ENCODE measurements around the gene FABP1. TPM values are rescaled to one million over a fixed set of nuclear protein-coding genes. Genes with fewer than 3 reads are reported as not detected.

FABP1 gene
- total RNA-seq, 1 donor from 2014 or later, result not detected

GRCh38 chr2:88139804-88140203 lies 11.9 kb upstream of the FABP1 start:
- ATAC-seq (no peak), DNase-seq (ENCODE audit: low spot score) (no peak)
- intact Hi-C loops (cut with DNase I), result no loop called here

DNA sequence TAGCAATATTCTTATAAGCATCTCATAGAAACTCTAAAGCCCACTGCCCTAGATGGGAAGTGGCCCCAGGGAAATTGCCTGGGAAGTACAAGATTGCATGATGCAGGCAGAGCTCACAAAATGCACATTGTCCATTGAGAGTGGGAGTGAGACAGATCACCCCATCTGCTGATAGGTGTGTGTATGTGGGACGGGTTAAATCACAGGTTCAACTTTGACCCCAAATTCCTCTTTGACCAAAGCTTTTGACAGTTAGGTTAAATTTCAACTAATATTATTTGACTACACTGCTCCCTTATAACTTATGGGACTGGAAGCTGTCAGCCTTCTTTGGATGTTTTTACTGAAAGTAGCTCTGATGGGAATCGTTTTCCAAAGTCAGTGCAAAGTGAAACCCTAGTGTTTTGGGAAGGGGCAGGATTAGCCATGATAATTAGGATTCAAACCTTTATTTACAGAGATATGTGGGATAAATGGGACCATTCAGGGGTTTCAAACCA lies 11.4 kb upstream of the FABP1 start:
- ATAC-seq (no peak), DNase-seq (ENCODE audit: low spot score) (no peak)
- intact Hi-C loops (cut with DNase I), result no loop called here

DNA sequence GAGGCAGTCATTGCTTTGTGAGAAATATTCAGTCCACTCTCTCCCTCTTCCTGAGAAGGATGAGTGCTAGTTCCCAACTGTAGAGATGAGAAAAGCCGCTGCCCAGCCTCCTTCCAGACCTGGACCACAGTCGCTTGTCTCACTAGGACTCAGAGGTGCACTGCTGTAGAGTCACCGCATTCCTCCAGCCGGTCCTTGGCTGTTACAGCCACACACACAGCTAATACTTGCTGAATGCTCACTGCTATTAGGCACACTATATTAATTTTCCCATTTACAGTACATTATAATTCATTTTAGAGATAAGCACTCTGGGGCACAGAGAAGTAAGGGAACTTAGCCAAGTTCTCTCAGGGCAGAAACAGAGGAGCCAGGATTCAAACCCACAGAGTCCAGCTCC lies 10.0 kb upstream of the FABP1 start:
- DNase-seq (ENCODE audit: low spot score) (no peak), ATAC-seq (no peak)
- intact Hi-C loops (cut with DNase I), result no loop called here

DNA sequence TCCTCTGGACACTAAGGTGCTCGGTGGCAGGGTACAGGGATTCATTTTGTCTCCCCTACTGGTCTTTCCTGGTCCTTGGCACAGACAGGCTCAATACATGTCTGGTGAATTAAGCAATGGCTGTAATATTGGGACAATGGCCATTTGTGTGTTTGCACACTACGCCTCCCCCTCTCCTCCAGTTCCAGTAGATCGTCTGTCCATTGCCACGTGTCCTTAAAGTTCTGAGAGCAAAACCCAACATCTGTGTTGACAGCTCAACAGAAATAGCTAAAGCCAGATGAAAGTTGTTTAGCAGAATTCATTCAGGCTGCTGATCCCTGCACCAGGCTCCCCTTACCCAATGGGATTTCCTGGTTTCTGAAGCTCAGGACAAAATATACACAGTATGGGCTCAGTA lies 9.0 kb upstream of the FABP1 start:
- intact Hi-C loops (cut with DNase I), result no loop called here
- peak; percentile 55 for ATAC-seq
- DNase-seq (ENCODE audit: low spot score), result no peak

DNA sequence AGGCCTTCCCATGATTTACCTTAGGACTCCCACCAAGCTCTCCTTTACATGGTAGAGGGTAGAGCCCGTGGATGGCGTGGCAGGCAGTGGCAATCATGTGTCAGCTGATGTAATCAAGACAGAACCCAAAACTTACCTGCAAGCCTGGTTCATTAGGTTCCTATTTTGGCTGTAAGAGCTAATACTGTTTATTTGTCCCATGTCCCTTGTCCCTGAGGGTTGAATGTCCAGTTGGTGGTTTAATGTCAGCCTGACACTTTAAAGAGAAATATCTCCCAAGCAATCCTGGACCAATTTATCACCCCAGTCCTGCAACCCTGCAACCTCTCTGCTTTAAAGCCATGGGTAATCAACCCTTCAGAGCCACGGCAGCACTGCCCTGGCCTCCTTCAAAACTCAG lies 6.0 kb upstream of the FABP1 start:
- intact Hi-C loops (cut with DNase I), result no loop called here
- no peak for ATAC-seq
- DNase-seq (ENCODE audit: low spot score), result no peak

DNA sequence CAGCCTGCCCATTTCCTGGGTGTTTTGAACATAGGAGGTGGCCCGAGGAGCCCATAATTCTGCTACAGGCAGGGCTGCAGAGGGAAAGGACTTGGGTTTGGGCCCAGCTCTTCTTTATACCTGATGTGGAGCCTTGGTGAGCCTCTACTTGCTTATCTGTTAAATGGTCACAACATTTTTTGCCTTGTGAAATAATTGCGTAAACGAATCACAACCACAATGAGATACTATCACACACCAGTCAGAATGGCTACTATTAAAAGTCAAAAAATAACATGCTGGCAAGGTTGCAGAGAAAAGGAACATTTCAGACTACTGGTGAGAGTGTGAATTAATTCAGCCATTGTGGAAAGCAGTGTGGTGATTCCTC lies 4.1 kb upstream of the FABP1 start:
- ATAC-seq (no peak), DNase-seq (ENCODE audit: low spot score) (no peak)
- intact Hi-C loops (cut with DNase I), result no loop called here

DNA sequence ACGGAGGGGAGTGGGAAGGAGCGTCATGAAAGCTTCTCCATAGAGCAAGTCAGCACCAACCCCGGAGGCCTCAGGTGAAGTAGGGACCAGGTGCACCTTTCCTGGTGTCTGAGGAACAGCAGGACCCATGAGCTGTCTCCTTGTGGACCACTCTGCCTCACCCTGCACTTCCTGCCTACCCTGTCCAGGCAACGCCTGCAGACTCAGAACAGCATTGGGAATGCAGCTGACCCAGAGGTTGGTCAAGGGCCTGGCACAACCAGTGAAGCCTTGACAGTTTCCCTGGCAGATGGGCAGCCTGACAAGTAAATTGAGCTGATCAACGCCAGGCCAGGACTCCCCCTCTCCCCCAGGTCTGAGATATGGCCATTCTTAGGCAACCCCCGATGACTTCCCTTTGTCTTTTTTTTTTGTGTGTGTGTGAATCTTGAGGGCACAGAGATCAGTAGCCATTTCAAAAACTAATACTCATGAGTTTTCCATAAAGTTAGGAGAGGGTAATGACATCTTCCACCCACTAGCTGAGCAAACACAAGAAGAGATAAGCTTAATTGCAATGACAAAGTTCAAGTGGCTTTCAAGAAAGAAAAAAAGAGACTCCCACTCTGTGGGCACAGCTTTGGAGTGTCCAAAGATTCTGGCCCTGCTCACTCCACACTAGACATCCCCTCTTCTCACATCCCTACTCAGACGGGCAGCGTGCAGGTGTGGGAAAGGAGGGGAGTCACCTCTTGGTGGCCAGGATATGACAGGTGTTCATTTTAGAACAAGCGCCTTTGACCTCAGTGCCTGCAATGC lies 3.5 kb upstream of the FABP1 start:
- ATAC-seq (no peak), DNase-seq (ENCODE audit: low spot score) (no peak)
- intact Hi-C loops (cut with DNase I), result no loop called here

GRCh38 chr2:88129313-88129959 lies 1.6 kb upstream of the FABP1 start:
- intact Hi-C loops (cut with DNase I), result no loop called here
- DNase-seq (ENCODE audit: low spot score) (no peak), ATAC-seq (no peak)

DNA sequence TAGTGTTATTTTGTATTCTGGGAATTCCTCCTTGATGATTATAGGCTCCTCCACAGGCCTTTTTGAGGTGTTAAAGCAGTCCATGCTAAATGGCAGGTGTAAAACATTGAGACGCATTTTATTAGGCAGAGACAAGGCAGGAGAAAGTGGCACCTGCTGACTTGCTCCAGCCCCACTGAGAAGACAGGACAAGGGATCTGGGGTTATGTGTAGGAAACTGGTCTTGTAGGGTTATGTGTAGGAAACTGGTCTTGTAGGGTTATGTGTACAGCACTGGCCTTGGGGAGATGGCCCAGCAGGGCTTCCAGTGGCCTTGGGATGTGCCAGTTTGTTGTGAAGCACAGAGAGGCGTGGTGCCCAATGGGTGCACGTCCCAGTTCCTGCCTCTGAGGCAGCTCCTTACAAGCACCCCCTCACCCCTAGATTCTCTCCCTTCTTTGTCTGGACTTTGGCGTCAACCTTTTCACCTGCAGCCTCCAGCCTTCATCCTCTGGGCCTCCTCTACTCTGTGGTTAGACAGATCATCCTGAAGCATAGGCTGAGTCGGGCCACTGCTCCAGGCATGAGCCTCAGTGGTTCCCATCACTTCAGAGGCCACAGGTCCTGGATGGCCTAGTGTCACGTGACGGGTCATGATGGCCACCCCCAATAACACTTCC lies 921 bp upstream of the FABP1 start:
- DNase-seq (ENCODE audit: low spot score), result no peak
- intact Hi-C loops (cut with DNase I), result no loop called here
- ATAC-seq, result no peak

GRCh38 chr2:88127638-88127887 lies 299 bp downstream of the FABP1 start:
- intact Hi-C loops (cut with DNase I), result no loop called here
- ATAC-seq, result no peak
- DNase-seq (ENCODE audit: low spot score), result no peak

DNA sequence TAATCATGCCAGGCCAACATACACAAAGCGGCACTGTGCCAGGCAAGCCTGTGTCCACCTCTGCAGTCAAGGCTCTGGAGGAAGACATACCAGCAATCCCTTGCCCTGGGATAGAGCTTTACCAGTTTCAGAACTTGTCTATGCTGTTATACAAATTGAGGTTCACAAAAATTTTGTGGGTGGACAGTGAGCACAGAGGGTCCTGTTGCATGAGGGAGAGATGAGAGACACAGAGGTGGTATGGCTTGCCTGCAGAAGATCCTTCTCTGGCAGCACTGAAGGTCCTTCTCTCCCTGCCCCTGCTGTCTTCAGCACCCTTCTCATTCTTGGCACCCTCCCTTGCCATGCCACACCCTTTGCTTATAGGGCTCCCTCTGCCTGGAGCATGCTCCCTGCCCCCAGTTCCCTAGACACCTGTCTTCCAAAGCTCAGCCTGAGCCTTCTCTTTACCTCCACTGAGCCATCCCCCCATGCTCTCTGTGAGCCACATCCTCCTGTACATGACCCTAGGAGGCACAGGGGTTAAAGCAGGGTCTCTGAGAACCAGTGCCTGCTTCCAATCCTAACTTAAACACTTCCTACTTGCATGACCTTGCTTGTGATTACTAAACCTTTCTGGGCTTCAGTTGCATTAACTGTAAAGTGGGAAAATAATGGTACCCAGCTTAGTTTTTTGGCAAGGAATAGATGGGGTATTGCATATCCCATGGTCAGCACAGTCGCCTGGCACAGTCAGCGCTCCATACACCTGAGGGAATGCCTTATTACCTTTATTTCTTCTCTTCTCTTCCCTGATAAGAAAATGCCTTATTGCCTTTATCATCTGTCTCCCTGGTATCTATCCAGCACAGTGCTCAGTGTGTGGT lies 857 bp downstream of the FABP1 start:
- DNase-seq (ENCODE audit: low spot score) (no peak), ATAC-seq (no peak)
- intact Hi-C loops (cut with DNase I), result no loop called here

DNA sequence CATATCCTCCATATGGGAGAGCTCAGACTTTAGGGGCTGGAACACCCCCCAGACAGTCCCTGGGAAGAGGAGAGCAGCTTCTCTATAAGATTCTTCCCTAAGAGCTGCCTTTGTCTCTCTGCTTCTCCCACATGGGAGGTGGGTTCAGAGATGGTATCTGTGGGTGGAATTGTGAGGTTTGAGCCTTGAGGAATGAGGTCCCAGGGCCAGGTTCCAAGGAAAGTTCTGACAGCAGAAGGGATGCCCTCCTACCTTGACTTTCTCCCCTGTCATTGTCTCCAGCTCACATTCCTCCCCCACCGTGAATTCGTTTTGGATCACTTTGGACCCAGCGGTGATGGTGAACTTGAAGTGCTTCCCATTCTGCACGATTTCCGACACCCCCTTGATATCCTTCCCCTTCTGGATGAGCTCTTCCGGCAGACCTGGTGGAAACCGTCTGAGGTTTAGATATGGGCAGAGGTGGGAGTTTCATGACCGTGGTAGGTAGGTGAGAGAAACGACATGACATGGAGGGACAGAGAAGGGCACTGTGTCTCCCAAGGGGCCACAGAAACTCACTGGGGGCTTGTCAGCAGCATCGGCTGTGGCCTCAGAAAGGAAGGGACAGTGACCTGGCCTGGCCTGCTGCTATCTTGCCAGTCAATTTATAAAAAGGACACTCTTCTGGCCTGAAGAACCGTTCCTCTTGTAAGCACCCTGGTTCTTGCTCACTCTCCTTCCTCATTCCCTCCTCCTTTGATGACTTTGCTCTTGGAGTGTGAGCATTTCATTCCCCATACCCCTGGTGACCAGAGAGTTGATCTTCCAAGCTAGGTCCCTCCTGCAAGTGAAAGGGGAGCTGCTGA lies 1.7 kb downstream of the FABP1 start:
- intact Hi-C loops (cut with DNase I), result no loop called here
- no peak for DNase-seq (ENCODE audit: low spot score)
- no peak for ATAC-seq

DNA sequence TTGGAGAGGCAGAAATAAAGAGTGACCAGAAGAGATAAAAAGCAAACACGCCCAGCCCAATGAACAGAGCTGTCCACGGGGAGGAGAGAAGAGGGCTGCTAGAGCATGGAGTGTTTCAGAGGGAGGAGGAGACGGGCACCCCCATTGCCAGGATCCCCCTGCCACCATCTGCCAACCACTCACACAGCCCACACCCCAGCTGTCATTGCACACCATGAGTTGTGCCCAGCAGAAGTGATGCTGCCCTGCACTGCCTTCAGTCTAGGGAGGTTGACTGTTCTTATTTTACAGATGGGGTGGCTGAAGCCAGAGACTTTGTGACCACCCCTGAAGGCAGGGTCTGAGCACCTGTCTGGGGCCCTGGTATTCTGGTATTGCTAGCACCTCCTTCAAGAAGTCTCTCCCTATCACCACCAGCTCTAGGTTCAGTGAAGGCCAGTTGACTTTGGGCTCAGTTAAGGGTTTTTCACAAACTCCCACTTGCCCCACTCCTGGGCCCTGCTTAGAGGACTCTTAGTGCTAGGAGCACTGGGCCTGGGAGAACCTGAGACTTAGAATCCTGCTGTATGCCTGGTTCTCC lies 2.4 kb downstream of the FABP1 start:
- intact Hi-C loops (cut with DNase I), result no loop called here
- ATAC-seq (no peak), DNase-seq (ENCODE audit: low spot score) (no peak)

GRCh38 chr2:88123975-88124917 lies 3.6 kb downstream of the FABP1 start:
- no peak for ATAC-seq
- no peak for DNase-seq (ENCODE audit: low spot score)
- intact Hi-C loops (cut with DNase I), result no loop called here

DNA sequence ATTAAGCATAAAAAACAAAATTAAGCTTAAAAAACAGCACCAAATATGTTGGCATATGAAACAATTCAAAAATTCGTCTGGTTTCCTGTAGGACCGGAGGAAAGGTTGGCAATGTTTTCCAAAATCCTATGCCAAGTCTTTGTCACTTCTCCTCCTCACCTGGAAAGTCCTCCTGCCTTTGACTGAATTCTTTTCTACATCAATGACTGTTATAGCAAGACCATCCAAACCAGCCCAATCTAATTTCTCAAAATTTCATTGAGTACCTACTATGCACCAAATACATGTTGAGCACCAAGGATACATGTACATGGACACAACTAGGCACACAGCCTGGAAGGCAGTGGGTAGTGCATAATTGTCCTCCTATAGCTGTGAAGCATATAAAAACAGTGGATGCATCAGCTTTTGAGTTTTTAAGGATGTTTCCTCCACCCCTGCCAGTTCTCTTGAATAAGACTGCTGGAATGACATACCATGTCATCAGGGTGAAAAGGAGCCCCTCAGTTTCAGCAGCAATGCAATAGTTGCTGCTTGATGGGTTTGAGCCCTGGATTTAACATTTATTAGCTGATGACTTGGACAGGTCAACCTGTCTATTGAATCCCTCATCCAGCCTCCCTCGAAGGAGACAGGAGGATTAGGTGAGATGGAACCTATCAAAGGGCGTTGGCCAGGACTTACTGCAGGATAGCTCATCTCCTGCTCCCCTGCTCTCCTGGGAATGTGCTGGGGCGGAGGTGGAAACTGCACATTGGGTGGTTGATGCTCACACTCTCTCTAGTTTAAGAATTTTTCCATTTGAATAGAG lies 4.5 kb downstream of the FABP1 start:
- no peak for DNase-seq (ENCODE audit: low spot score)

GRCh38 chr2:88122141-88122884 lies 5.5 kb downstream of the FABP1 start:
- DNase-seq (ENCODE audit: low spot score) (no peak), ATAC-seq (no peak)
- intact Hi-C loops (cut with DNase I), result no loop called here

More for the DNA sequence above, 4.5 kb downstream of the FABP1 start:
- intact Hi-C loops (cut with DNase I), result no loop called here
- no peak for ATAC-seq
